ENCODE data around the gene OGFOD2.

The OGFOD2 gene

GRCh38 chr12:122943196-122943595 lies 31.8 kb upstream of the OGFOD2 start:
- Histone ChIP-seq H3F3A (ENCODE audit: insufficient read depth, low read length) (0 out of 2 replicates have a peak, but pooled peaks cover 1% of the 10 kb centered on the region), H3K9ac (ENCODE audit: low read length) (no peak overlapping the region), H3K79me2 (ENCODE audit: low read length) (no peaks in the 10 kb centered on the region), H3K4me1 (ENCODE audit: low read length) (peaks cover 1% of the 10 kb centered on the region; the same call in 1 of the 2 replicates), H4K20me1 (ENCODE audit: insufficient read depth, low read length) (no peaks in the 10 kb centered on the region), H3K9me2 (replicated peaks; ENCODE audit: insufficient read depth, low read length) (no peaks in the 10 kb centered on the region), H3K9me3 (replicated peaks; ENCODE audit: insufficient read depth, low read length) (no peaks in the 10 kb centered on the region), H3K4me2 (ENCODE audit: low read depth, low read length) (no peak overlapping the region), H3K27me3 (replicated peaks; ENCODE audit: insufficient read depth, low read length) (no peaks in the 10 kb centered on the region), H2AFZ (ENCODE audit: low read length) (no peak overlapping the region), H3K4me3 (ENCODE audit: low read length) (no peak overlapping the region), H3K36me3 (replicated peaks; ENCODE audit: insufficient read depth, low read length) (no peaks in the 10 kb centered on the region), H3K27ac (ENCODE audit: low read length) (no peak overlapping the region)
- DNase-seq, result no peak
- TF ChIP-seq, protein P1, sequence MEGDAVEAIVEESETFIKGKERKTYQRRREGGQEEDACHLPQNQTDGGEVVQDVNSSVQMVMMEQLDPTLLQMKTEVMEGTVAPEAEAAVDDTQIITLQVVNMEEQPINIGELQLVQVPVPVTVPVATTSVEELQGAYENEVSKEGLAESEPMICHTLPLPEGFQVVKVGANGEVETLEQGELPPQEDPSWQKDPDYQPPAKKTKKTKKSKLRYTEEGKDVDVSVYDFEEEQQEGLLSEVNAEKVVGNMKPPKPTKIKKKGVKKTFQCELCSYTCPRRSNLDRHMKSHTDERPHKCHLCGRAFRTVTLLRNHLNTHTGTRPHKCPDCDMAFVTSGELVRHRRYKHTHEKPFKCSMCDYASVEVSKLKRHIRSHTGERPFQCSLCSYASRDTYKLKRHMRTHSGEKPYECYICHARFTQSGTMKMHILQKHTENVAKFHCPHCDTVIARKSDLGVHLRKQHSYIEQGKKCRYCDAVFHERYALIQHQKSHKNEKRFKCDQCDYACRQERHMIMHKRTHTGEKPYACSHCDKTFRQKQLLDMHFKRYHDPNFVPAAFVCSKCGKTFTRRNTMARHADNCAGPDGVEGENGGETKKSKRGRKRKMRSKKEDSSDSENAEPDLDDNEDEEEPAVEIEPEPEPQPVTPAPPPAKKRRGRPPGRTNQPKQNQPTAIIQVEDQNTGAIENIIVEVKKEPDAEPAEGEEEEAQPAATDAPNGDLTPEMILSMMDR (IDR thresholded peaks at IDR 0.05; ENCODE audit: low read length), result no peak
- TF ChIP-seq EZH2phosphoT487 (IDR thresholded peaks at IDR 0.05; ENCODE audit: low read length), result no peak
- no peak for TF ChIP-seq EZH2 (optimal IDR thresholded peaks at IDR 0.05; ENCODE audit: low read depth, low read length)

DNA sequence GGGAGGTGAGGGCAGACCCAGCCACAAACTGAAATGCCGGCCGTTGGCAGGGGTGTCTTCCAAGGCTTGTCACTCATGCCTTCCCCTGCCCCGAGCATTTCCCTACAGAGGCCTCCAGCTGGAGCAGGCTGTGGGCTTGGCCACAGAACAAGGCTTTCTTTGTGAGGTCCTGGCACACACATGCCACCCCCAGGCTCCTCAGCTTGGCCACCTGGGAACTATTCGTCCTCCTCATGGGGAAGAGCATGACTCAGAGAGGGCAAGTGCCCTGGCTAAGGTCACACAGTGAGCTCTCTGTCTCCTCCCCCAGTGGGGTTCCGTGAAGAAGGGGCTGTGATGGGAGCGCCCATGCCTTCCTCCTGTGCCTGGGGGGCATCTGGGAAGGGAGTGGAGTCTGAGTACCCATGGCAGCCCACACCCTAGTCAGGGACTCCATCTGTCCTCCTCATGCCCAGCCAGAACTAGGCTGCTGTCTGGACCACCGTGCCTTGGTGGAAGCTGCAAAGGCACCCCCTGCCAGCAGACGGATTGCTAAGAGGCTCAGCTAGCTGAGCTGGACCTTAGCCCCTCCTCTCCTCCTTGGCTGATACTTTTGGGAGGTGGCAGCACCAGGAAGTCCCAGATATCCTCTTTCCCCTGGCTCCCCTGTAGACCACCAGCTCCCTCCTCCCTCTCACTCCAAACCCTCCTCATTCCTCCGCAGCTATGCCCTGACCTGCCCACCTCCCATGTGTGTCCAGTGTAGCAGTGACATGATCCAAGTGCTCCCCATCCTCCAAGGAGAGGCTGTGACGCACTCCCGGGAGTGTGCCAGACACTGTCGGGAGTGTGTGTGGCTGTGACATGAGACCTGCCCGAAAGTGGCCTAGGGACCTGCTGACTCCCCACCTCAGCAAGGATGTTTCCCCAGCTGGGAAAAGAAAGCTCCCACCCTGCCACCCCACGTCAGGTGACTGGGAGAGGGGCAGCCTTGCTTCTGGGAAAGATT lies 30.1 kb upstream of the OGFOD2 start:
- Histone ChIP-seq H3K9me2 (replicated peaks; ENCODE audit: insufficient read depth, low read length) (no peaks in the 10 kb centered on the region), H3F3A (ENCODE audit: insufficient read depth, low read length) (no peaks in the 10 kb centered on the region), H3K4me1 (ENCODE audit: low read length) (no peaks in the 10 kb centered on the region), H3K79me2 (ENCODE audit: low read length) (no peaks in the 10 kb centered on the region), H3K4me2 (ENCODE audit: low read depth, low read length) (no peak overlapping the region), H3K27me3 (replicated peaks; ENCODE audit: insufficient read depth, low read length) (no peaks in the 10 kb centered on the region), H3K4me3 (ENCODE audit: low read length) (no peak overlapping the region), H3K9me3 (replicated peaks; ENCODE audit: insufficient read depth, low read length) (no peaks in the 10 kb centered on the region), H3K27ac (ENCODE audit: low read length) (no peak overlapping the region), H3K9ac (ENCODE audit: low read length) (no peak overlapping the region), H2AFZ (ENCODE audit: low read length) (no peak overlapping the region), H4K20me1 (ENCODE audit: insufficient read depth, low read length) (no peaks in the 10 kb centered on the region), H3K36me3 (replicated peaks; ENCODE audit: insufficient read depth, low read length) (no peaks in the 10 kb centered on the region)
- TF ChIP-seq EZH2 (optimal IDR thresholded peaks at IDR 0.05; ENCODE audit: low read depth, low read length), result no peak
- TF ChIP-seq EZH2phosphoT487 (IDR thresholded peaks at IDR 0.05; ENCODE audit: low read length), result no peak
- TF ChIP-seq, protein P1 (IDR thresholded peaks at IDR 0.05; ENCODE audit: low read length), result no peak
- no peak for DNase-seq

GRCh38 chr12:122946690-122947341 lies 28.2 kb upstream of the OGFOD2 start:
- Histone ChIP-seq H3K27ac (ENCODE audit: low read length) (no peak overlapping the region), H3K4me2 (ENCODE audit: low read depth, low read length) (no peak overlapping the region), H3K36me3 (replicated peaks; ENCODE audit: insufficient read depth, low read length) (no peaks in the 10 kb centered on the region), H2AFZ (ENCODE audit: low read length) (no peak overlapping the region), H4K20me1 (ENCODE audit: insufficient read depth, low read length) (no peaks in the 10 kb centered on the region), H3F3A (ENCODE audit: insufficient read depth, low read length) (no peaks in the 10 kb centered on the region), H3K27me3 (replicated peaks; ENCODE audit: insufficient read depth, low read length) (no peaks in the 10 kb centered on the region), H3K9me3 (replicated peaks; ENCODE audit: insufficient read depth, low read length) (no peaks in the 10 kb centered on the region), H3K4me1 (ENCODE audit: low read length) (no peaks in the 10 kb centered on the region), H3K79me2 (ENCODE audit: low read length) (no peaks in the 10 kb centered on the region), H3K4me3 (ENCODE audit: low read length) (no peak overlapping the region), H3K9ac (ENCODE audit: low read length) (no peak overlapping the region), H3K9me2 (replicated peaks; ENCODE audit: insufficient read depth, low read length) (no peaks in the 10 kb centered on the region)
- no peak for DNase-seq
- TF ChIP-seq EZH2phosphoT487 (IDR thresholded peaks at IDR 0.05; ENCODE audit: low read length), result no peak
- TF ChIP-seq EZH2 (optimal IDR thresholded peaks at IDR 0.05; ENCODE audit: low read depth, low read length), result no peak
- TF ChIP-seq, protein P1 (IDR thresholded peaks at IDR 0.05; ENCODE audit: low read length), result no peak

Data from MM.1S (cell line).